Ovary (tissue), 9 donors: Measurements from ENCODE around the gene BTG2. TPM values are rescaled to one million over a fixed set of nuclear protein-coding genes. Genes with fewer than 3 reads are reported as not detected.

Experiments
- DNase-seq, 5 donors: peaks; one replicate each; pipeline ENCODE4 v3.0.0-alpha.2; 2019 to 2020
- H3K27ac ChIP-seq, 2 donors: fragments of 200-600 bp; one replicate each; pipeline versions ENCODE4 v1.5.1 to v1.8.0; 2019 to 2022
- H3K27me3 ChIP-seq: fragments of 200-600 bp; one replicate; pipeline ENCODE4 v1.8.0; 2022
- H3K36me3 ChIP-seq: fragments of 200-600 bp; sonication (generic); one replicate; pipeline ENCODE4 v1.5.1; 2019
- H3K4me1 ChIP-seq: one replicate; pipeline ENCODE4 v1.8.1; 2013; ENCODE audit warnings: mild to moderate bottlenecking, moderate library complexity; ENCODE audit not compliant: insufficient read depth
- H3K4me3 ChIP-seq: fragments of 200-600 bp; sonication (generic); one replicate; pipeline ENCODE4 v1.5.1; 2017
- H3K9me3 ChIP-seq, 2 donors: fragments of 200-600 bp in 1 of 2; sonication (generic) in 1 of 2; one replicate each; pipeline versions ENCODE4 v1.5.1 to v1.8.1; 2013 to 2019; ENCODE audit warnings: mild to moderate bottlenecking in 1 of 2, moderate library complexity in 1 of 2
- EP300 ChIP-seq: sonication (generic); formaldehyde crosslinking; IDR thresholded peaks from one replicate; pipeline ENCODE4 v1.6.1; 2017; ENCODE audit warnings: antibody characterized with exemption
- POLR2A ChIP-seq: fragments of 450-650 bp; IDR thresholded peaks from one replicate; pipeline ENCODE4 v1.6.1; 2017; ENCODE audit warnings: antibody characterized with exemption, mild to moderate bottlenecking, moderate library complexity
- WGBS, 3 donors: extraction: QIAGEN DNeasy Blood & Tissue Kit in 1 of 3; methylation state at CpG; one replicate each; pipeline versions ENCODE4 v1.1.5 to v1.1.7; 2013 to 2017; 5-methylcytosine and 5-hydroxymethylcytosine counted together
- intact Hi-C, 4 donors: fragments of 100-400 bp; cut with DNase I; formaldehyde crosslinking; loops; one replicate each; pipeline versions ENCODE4 v1.11.0 to v1.15.1; 2022 to 2023
- polyA plus RNA-seq, 2 donors: library from polyadenylated mRNA; stranded (reverse); fragments of 200-250 nt in 1 of 2; fragments of 350-450 nt in 1 of 2; fragmentation: Illumina TruSeq in 1 of 2; extraction: RNeasy Lipid Tissue Mini Kit (QIAGEN cat#74804) in 1 of 2; gene quantifications; one replicate each; pipeline ENCODE4 v1.2.3, GENCODE V29; 2013 to 2014
- total RNA-seq, 7 donors: library from RNA; depleted of rRNA in 2 of 7; stranded (reverse); fragments of >200 nt in 2 of 7; fragmentation: NEBNext Ultra II Directional in 3 of 7; extraction: Animal tissue kit (Norgen Biotek cat#: 25700) in 3 of 7; gene quantifications; one replicate each; pipeline versions ENCODE4 v1.1.0 to v1.2.4, GENCODE V29; 2016 to 2023
- TF ChIP-seq, protein P1 (sequence below), 3 donors: fragments of 450-650 bp in 2 of 3; fragments of 200-600 bp in 1 of 3; IDR thresholded peaks; one replicate each; pipeline versions ENCODE4 v1.5.1 to v1.8.0; 2016 to 2022; ENCODE audit warnings: antibody characterized with exemption in 3 of 3, mild to moderate bottlenecking in 1 of 3
- donor health status: DM: no; HTN: no; CAD: no; lungs with moderate emphysema.
- donor health status: DM: no; HTN: no; CAD: no.
- donor health status: Bipolar disorder and iron deficiency.
- donor health status: DM: yes; HTN: yes; CAD: no.
- donor health status: DM: no; HTN: no; CAD: no.
- donor health status: DM: yes; HTN: yes; CAD: no.

The BTG2 gene
- total and polyA plus RNA-seq, 9 donors: 113 to 395 (median 202) TPM

DNA sequence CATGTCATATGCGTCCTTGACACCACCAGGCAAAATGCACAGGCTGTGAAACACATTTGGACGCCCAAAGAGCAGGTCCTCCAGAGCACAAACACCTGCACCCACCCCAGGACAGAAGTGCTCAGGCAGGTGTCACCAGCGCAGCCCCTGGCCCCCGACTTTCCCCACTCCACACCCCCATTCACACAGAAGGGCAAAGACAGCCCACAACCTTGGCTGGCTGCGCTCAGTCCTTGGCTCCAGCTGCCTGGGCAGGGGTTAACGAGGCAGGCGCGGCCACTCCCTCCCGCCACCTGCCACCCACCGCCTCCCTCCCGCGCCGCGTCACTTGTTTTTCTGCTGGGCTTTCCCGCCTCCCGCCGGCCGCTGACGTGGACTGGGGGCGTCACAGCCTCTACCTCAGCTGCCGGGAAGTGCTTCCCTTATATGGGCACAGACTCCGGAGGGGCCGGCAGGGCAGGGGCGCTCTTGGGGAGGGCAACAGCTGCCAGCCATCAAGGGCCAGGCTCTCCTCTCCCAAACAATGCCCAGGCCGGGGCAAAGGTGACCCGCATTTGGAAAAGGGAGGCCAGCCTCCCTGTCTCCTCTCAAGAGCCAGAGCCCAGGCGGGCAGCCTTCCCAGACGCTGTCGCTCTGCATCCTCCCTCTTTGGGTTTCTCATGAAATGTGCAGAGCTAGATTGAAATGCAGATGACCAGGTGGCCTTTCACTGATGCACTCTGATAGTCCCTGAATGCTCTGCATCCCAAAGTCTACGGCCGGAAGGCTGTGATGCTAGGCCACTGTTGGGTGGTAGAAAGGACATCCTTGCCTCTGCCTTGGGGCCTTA is 14.8 kb upstream of the BTG2 start:
- intact Hi-C loops: no loop called here

GRCh38 chr1:203291201-203292096 is 13.9 kb upstream of the BTG2 start:
- Histone ChIP-seq H3K36me3 (no peaks in the 10 kb centered on the region), H3K4me1 (peaks cover 22% of the 10 kb centered on the region), H3K9me3 (no peaks in the 10 kb centered on the region), H3K27me3 (no peaks in the 10 kb centered on the region), H3K27ac (peak overlapping the region; percentile 90 to 94), H3K4me3 (no peak overlapping the region)
- TF ChIP-seq POLR2A: no peak
- TF ChIP-seq, protein P1, sequence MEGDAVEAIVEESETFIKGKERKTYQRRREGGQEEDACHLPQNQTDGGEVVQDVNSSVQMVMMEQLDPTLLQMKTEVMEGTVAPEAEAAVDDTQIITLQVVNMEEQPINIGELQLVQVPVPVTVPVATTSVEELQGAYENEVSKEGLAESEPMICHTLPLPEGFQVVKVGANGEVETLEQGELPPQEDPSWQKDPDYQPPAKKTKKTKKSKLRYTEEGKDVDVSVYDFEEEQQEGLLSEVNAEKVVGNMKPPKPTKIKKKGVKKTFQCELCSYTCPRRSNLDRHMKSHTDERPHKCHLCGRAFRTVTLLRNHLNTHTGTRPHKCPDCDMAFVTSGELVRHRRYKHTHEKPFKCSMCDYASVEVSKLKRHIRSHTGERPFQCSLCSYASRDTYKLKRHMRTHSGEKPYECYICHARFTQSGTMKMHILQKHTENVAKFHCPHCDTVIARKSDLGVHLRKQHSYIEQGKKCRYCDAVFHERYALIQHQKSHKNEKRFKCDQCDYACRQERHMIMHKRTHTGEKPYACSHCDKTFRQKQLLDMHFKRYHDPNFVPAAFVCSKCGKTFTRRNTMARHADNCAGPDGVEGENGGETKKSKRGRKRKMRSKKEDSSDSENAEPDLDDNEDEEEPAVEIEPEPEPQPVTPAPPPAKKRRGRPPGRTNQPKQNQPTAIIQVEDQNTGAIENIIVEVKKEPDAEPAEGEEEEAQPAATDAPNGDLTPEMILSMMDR (IDR thresholded peaks at IDR 0.05): peak in 1 of 3 donors; percentile 11
- WGBS, 3 donors: 70 to 76% (median 73%) methylated on average over 17 of the region's 17 CpGs
- peak in 4 of 5 donors; percentile 67 to 74 (median 72) for DNase-seq
- intact Hi-C loops: no loop called here

More for the DNA sequence above, 14.8 kb upstream of the BTG2 start:
- Histone ChIP-seq H3K4me1 (peaks cover 23% of the 10 kb centered on the region), H3K9me3 (no peaks in the 10 kb centered on the region), H3K36me3 (no peaks in the 10 kb centered on the region), H3K27me3 (no peaks in the 10 kb centered on the region), H3K27ac (peak overlapping the region; percentile 90 to 94), H3K4me3 (no peak overlapping the region)
- TF ChIP-seq POLR2A (peak; percentile 62), EP300 (peak; percentile 97)
- TF ChIP-seq, protein P1 (IDR thresholded peaks at IDR 0.05): no peak
- peak; percentile 98 to 99 (median 98) for DNase-seq
- 9 to 11% (median 10%) methylated on average over 27 to 31 of the region's 31 CpGs for WGBS, 3 donors

- Histone ChIP-seq H3K4me1 (peaks cover 12% of the 10 kb centered on the region), H3K4me3 (no peak overlapping the region), H3K27ac (no peak overlapping the region), H3K36me3 (no peaks in the 10 kb centered on the region), H3K9me3 (no peaks in the 10 kb centered on the region), H3K27me3 (no peaks in the 10 kb centered on the region)
- intact Hi-C loops: no loop called here
- peak in 1 of 5 donors; percentile 22 for DNase-seq
- 29 to 39% (median 31%) methylated on average over 1 of the region's 1 CpG for WGBS, 3 donors
- TF ChIP-seq, protein P1 (IDR thresholded peaks at IDR 0.05): no peak
Measured at GRCh38 chr1:203295796-203296195, 9.5 kb upstream of the BTG2 start.

- Histone ChIP-seq H3K36me3 (no peaks in the 10 kb centered on the region), H3K4me1 (peaks cover 6% of the 10 kb centered on the region), H3K27ac (no peak overlapping the region), H3K9me3 (no peaks in the 10 kb centered on the region), H3K27me3 (no peaks in the 10 kb centered on the region), H3K4me3 (no peak overlapping the region)
- intact Hi-C loops: no loop called here
- TF ChIP-seq EP300 (no peak), POLR2A (no peak)
- 56 to 67% (median 58%) methylated on average over 7 of the region's 7 CpGs for WGBS, 3 donors
- DNase-seq: peak in 3 of 5 donors; percentile 49 to 70 (median 58)
Measured at GRCh38 chr1:203296460-203297073, 8.8 kb upstream of the BTG2 start.
